GM12878 (cell line): ENCODE data around the gene ZIC5.

Experiments used
- CTCF ChIP-seq, 3 experiments: IDR thresholded peaks in 2 of 3; conservative IDR thresholded peaks in 1 of 3; 2 replicates each; pipeline ENCODE4 v1.5.1; 2011; ENCODE audit warnings: low read depth in 3 of 3, low read length in 3 of 3, mild to moderate bottlenecking in 3 of 3, control low read depth in 2 of 3, moderate library complexity in 2 of 3, inconsistent platforms in 1 of 3, mixed read lengths in 1 of 3; ENCODE audit not compliant: control insufficient read depth in 2 of 3, insufficient read depth in 1 of 3; ENCODE audit errors: extremely low read depth in 1 of 3
- ESRRA ChIP-seq: IDR thresholded peaks from 2 replicates; pipeline ENCODE4 v1.6.1; 2012; ENCODE audit warnings: mild to moderate bottlenecking, low read length, improper control_type of control experiment
- EZH2 ChIP-seq: IDR thresholded peaks from 2 replicates; pipeline ENCODE4 v1.6.1; 2012; ENCODE audit warnings: low read depth, mild to moderate bottlenecking, control low read depth, inconsistent platforms, low read length, borderline replicate concordance; ENCODE audit not compliant: control insufficient read depth
- GABPA ChIP-seq: IDR thresholded peaks from 2 replicates; pipeline ENCODE4 v1.6.1; 2014; ENCODE audit warnings: antibody characterized with exemption, low read depth, mild to moderate bottlenecking, inconsistent platforms
- NFYB ChIP-seq: IDR thresholded peaks from 2 replicates; pipeline ENCODE4 v1.6.1; 2011; ENCODE audit warnings: low read depth, mild to moderate bottlenecking, low read length, improper control_type of control experiment, moderate library complexity; ENCODE audit not compliant: insufficient read depth
- POLR2A ChIP-seq: IDR thresholded peaks from 2 replicates; pipeline ENCODE4 v1.6.1; 2011; ENCODE audit warnings: low read depth, mild to moderate bottlenecking, low read length
- REST ChIP-seq: IDR thresholded peaks from 2 replicates; pipeline ENCODE4 v1.6.1; 2012; ENCODE audit warnings: mild to moderate bottlenecking, low read depth, low read length
- RUNX3 ChIP-seq: IDR thresholded peaks from 2 replicates; pipeline ENCODE4 v1.6.1; 2012; ENCODE audit warnings: low read length, inconsistent platforms
- SMC3 ChIP-seq: IDR thresholded peaks from 2 replicates; pipeline ENCODE4 v1.6.1; 2011; ENCODE audit warnings: low read length, improper control_type of control experiment, borderline replicate concordance
- ZNF274 ChIP-seq: IDR thresholded peaks from one replicate; pipeline ENCODE4 v1.8.0; 2011; ENCODE audit not compliant: insufficient read length, insufficient read depth

- TF ChIP-seq RUNX3, result no peak
- no peak for TF ChIP-seq CTCF (IDR thresholded peaks at IDR 0.05 in 2 of 3, conservative IDR thresholded peaks at IDR 0.05 in 1 of 3; ENCODE audit: control insufficient read depth in 2 of 3, extremely low read depth in 1 of 3, insufficient read depth in 1 of 3, low read depth in 3 of 3, low read length in 3 of 3)
- no peak for TF ChIP-seq ESRRA
- TF ChIP-seq EZH2, result no peak
- TF ChIP-seq ZNF274, result no peak
- TF ChIP-seq POLR2A, result no peak
- TF ChIP-seq REST, result no peak
- no peak for TF ChIP-seq GABPA
- TF ChIP-seq NFYB, result no peak
- TF ChIP-seq SMC3, result no peak
Observed at GRCh38 chr13:99972190-99972731, 694 bp upstream of the ZIC5 start.
